Activated T-cell treated with anti-CD3 and anti-CD28 coated beads, Interleukin-2, amount 50 U/mL, for 72 hours (primary cell): ENCODE results near the gene ADISSP. TPM values are rescaled to one million over a fixed set of nuclear protein-coding genes. Genes with fewer than 3 reads are reported as not detected.

Experiments used
- ATAC-seq, 2 donors: fragments of 150-1000 bp; cut with Tn5 transposase; replicated peaks in 1 of 2; 2 replicates each; pipeline ENCODE4 v1.10.0; 2021; ENCODE audit warnings: moderate library complexity in 2 of 2, mild to moderate bottlenecking in 1 of 2
- DNase-seq, 2 donors: peaks; one replicate each; pipeline ENCODE4 v3.0.0; 2021 to 2022; ENCODE audit warnings: mixed read lengths in 1 of 2
- H3K27ac Mint-ChIP-seq: one replicate; pipeline ENCODE4 v1.8.0; 2022; ENCODE audit warnings: mild to moderate bottlenecking, moderate library complexity, mixed read lengths
- H3K27me3 Mint-ChIP-seq: one replicate; pipeline ENCODE4 v1.8.0; 2022; ENCODE audit warnings: low read depth, mixed read lengths
- H3K36me3 Mint-ChIP-seq, 2 donors: one replicate each; pipeline ENCODE4 v1.8.0; 2022; ENCODE audit warnings: mixed read lengths in 2 of 2, mild to moderate bottlenecking in 1 of 2; ENCODE audit not compliant: insufficient read depth in 2 of 2
- H3K4me1 Mint-ChIP-seq: one replicate; pipeline ENCODE4 v1.8.0; 2022; ENCODE audit warnings: low read depth, mixed read lengths
- H3K4me3 Mint-ChIP-seq, 2 donors: one replicate each; pipeline ENCODE4 v1.8.0; 2022; ENCODE audit warnings: mild to moderate bottlenecking in 2 of 2, mixed read lengths in 2 of 2, moderate library complexity in 2 of 2
- H3K9me3 Mint-ChIP-seq, 2 donors: one replicate each; pipeline ENCODE4 v1.8.0; 2022; ENCODE audit warnings: mixed read lengths in 2 of 2
- total RNA-seq, 2 donors: library from RNA; stranded (reverse); gene quantifications; one replicate each; pipeline ENCODE4 v1.2.3, GENCODE V29; 2022

ADISSP gene
- total RNA-seq, 2 donors from 2014 or later, result 26.3 to 35.8 TPM

GRCh38 chr20:3783068-3783489, 15.5 kb upstream of the ADISSP start:
- peaks cover 57% of the 10 kb centered on the region for H3K4me1 Mint-ChIP-seq
- ATAC-seq, result no peak
- peaks cover 2% of the 10 kb centered on the region in 2 donors for H3K36me3 Mint-ChIP-seq
- peaks cover 12% of the 10 kb centered on the region for H3K27me3 Mint-ChIP-seq
- no peak overlapping the region for H3K27ac Mint-ChIP-seq
- no peaks in the 10 kb centered on the region for H3K9me3 Mint-ChIP-seq
- no peak for DNase-seq
- peak overlapping the region in 1 of 2 donors; percentile 31 for H3K4me3 Mint-ChIP-seq

- no peaks in the 10 kb centered on the region for H3K9me3 Mint-ChIP-seq
- no peak for ATAC-seq
- H3K27me3 Mint-ChIP-seq, result peaks cover 12% of the 10 kb centered on the region
- no peak for DNase-seq
- no peak overlapping the region for H3K27ac Mint-ChIP-seq
- no peak overlapping the region for H3K4me3 Mint-ChIP-seq
- H3K4me1 Mint-ChIP-seq, result peaks cover 55% of the 10 kb centered on the region
- H3K36me3 Mint-ChIP-seq, result peaks cover 2% of the 10 kb centered on the region in 2 donors
Observed at GRCh38 chr20:3782597-3782996, 15.0 kb upstream of the ADISSP start.

GRCh38 chr20:3781153-3781910, 13.8 kb upstream of the ADISSP start, which contains the start of gene SPEF1:
Gene SPEF1, minus strand, starts transcription at chr20:3781448. Its CDS starts 161 bp downstream, at chr20:3781287.
- Mint-ChIP-seq H3K36me3 (peaks cover 2% of the 10 kb centered on the region in 2 donors), H3K27ac (no peak within 1 kb of the TSS), H3K9me3 (no peaks in the 10 kb centered on the region), H3K27me3 (peaks cover 20% of the 10 kb centered on the region), H3K4me3 (peak within 1 kb of the TSS; percentile 79 to 81), H3K4me1 (peaks cover 61% of the 10 kb centered on the region)
- DNase-seq, result peak; percentile 40 to 42
- peak; percentile 39 to 44 for ATAC-seq

- DNase-seq, result no peak
- ATAC-seq, result no peak
- Mint-ChIP-seq H3K4me3 (peak overlapping the region; percentile 85 to 87), H3K27ac (no peak overlapping the region), H3K9me3 (no peaks in the 10 kb centered on the region), H3K36me3 (no peaks in the 10 kb centered on the region), H3K4me1 (peaks cover 47% of the 10 kb centered on the region), H3K27me3 (peaks cover 20% of the 10 kb centered on the region)
Observed at GRCh38 chr20:3778976-3779375, 11.4 kb upstream of the ADISSP start.

GRCh38 chr20:3777716-3778629, 10.4 kb upstream of the ADISSP start:
- H3K4me1 Mint-ChIP-seq, result peaks cover 38% of the 10 kb centered on the region
- H3K27ac Mint-ChIP-seq, result no peak overlapping the region
- peaks cover 20% of the 10 kb centered on the region for H3K27me3 Mint-ChIP-seq
- peak overlapping the region; percentile 85 to 87 for H3K4me3 Mint-ChIP-seq
- no peaks in the 10 kb centered on the region for H3K36me3 Mint-ChIP-seq
- H3K9me3 Mint-ChIP-seq, result no peaks in the 10 kb centered on the region
- DNase-seq (peak; percentile 58 to 60), ATAC-seq (peak; percentile 79)

- H3K36me3 Mint-ChIP-seq, result no peaks in the 10 kb centered on the region
- no peaks in the 10 kb centered on the region for H3K9me3 Mint-ChIP-seq
- H3K27me3 Mint-ChIP-seq, result peaks cover 20% of the 10 kb centered on the region
- ATAC-seq (peak; percentile 53 to 55), DNase-seq (peak in 1 of 2 donors; percentile 29)
- peak overlapping the region; percentile 85 to 87 for H3K4me3 Mint-ChIP-seq
- no peak overlapping the region for H3K27ac Mint-ChIP-seq
- peaks cover 33% of the 10 kb centered on the region for H3K4me1 Mint-ChIP-seq
Observed at GRCh38 chr20:3777381-3777715, 9.8 kb upstream of the ADISSP start.

- ATAC-seq, result peak in 1 of 2 donors; percentile 46
- Mint-ChIP-seq H3K27me3 (peaks cover 20% of the 10 kb centered on the region), H3K4me1 (peaks cover 15% of the 10 kb centered on the region), H3K4me3 (no peak overlapping the region), H3K9me3 (no peaks in the 10 kb centered on the region), H3K36me3 (no peaks in the 10 kb centered on the region), H3K27ac (no peak overlapping the region)
- DNase-seq, result no peak
Observed at GRCh38 chr20:3775457-3776108, 8.0 kb upstream of the ADISSP start.

GRCh38 chr20:3771552-3772058, 4.1 kb upstream of the ADISSP start:
- no peak for ATAC-seq
- Mint-ChIP-seq H3K27me3 (no peaks in the 10 kb centered on the region), H3K4me3 (no peak overlapping the region), H3K4me1 (peaks cover 22% of the 10 kb centered on the region), H3K27ac (no peak overlapping the region), H3K9me3 (no peaks in the 10 kb centered on the region), H3K36me3 (peaks cover 0 to 1% of the 10 kb centered on the region in 2 donors)
- DNase-seq, result no peak

- Mint-ChIP-seq H3K4me3 (peak overlapping the region; percentile 81 to 94), H3K4me1 (peaks cover 36% of the 10 kb centered on the region), H3K36me3 (peaks cover 0 to 1% of the 10 kb centered on the region in 2 donors), H3K27ac (peak overlapping the region; percentile 74), H3K27me3 (no peaks in the 10 kb centered on the region), H3K9me3 (no peaks in the 10 kb centered on the region)
- peak; percentile 62 to 68 for ATAC-seq
- peak; percentile 81 to 86 for DNase-seq
Observed at GRCh38 chr20:3768342-3769130, 983 bp upstream of the ADISSP start.

- Mint-ChIP-seq H3K4me1 (peaks cover 36% of the 10 kb centered on the region), H3K27ac (no peak overlapping the region), H3K9me3 (no peaks in the 10 kb centered on the region), H3K36me3 (peaks cover 0 to 1% of the 10 kb centered on the region in 2 donors), H3K4me3 (peak overlapping the region; percentile 93 to 94), H3K27me3 (no peaks in the 10 kb centered on the region)
- DNase-seq (peak; percentile 24 to 29), ATAC-seq (no peak)
Observed at GRCh38 chr20:3767110-3767426, 485 bp downstream of the ADISSP start.

GRCh38 chr20:3766422-3767109, 987 bp downstream of the ADISSP start:
- peak overlapping the region; percentile 93 to 94 for H3K4me3 Mint-ChIP-seq
- ATAC-seq (no peak), DNase-seq (no peak)
- H3K36me3 Mint-ChIP-seq, result peaks cover 0 to 1% of the 10 kb centered on the region in 2 donors
- H3K9me3 Mint-ChIP-seq, result no peaks in the 10 kb centered on the region
- H3K4me1 Mint-ChIP-seq, result peaks cover 36% of the 10 kb centered on the region
- H3K27me3 Mint-ChIP-seq, result no peaks in the 10 kb centered on the region
- no peak overlapping the region for H3K27ac Mint-ChIP-seq
